GM12864 (cell line): ENCODE measurements around the gene GRPEL1.

Source experiments
- DNase-seq: peaks from one replicate; pipeline ENCODE4 v3.0.0-alpha.2; 2011; ENCODE audit warnings: low read depth
- H3K4me3 ChIP-seq: 2 replicates; pipeline ENCODE4 v1.5.1; 2011; ENCODE audit warnings: mild to moderate bottlenecking, low read depth, low read length, control low read depth
- CTCF ChIP-seq: IDR thresholded peaks from 2 replicates; pipeline ENCODE4 v1.5.1; 2011; ENCODE audit warnings: low read depth, mild to moderate bottlenecking, moderate library complexity, low read length, control low read depth, inconsistent platforms; ENCODE audit errors: missing control alignments

The GRPEL1 gene

GRCh38 chr4:7023486-7023885, 44.4 kb downstream of the GRPEL1 start:
- no peak overlapping the region for H3K4me3 ChIP-seq
- no peak for DNase-seq
- TF ChIP-seq CTCF = no peak

DNA sequence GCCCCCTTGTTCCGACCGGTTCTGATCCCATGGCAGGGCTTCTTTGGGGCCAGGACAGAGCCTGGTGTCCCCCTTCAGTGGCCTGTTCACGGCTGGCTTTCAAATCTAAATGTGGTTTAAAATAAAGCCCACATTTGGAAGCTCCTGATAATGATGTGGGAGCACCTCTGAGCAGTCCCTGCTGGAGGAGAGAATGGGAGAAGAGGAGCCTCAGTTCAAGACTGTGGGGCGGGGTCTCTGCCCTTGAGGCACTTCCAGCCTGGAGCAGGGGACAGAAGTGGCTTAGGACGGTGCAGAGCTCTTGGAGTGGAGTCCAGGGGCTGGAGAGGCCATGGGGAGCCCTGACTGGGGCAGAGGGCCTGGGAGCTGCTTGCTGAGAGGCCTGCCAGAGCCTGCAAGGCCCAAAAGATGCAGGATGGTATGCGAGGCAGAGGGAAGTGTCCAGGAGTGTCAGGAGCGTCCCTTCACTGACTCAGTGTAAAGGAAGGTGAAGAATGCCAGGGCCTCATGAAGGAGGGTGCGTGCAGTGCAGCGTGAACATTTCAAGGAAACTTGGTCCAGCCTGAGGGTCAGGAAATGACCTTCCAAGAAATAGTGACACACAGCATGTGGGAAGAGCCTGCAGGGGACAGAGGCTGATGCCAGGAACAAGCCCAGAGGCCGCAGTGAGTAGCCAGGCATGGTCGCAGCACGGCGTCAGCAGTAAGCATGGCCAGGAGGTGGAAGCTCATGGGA, 45.8 kb downstream of the GRPEL1 start:
- no peak for DNase-seq
- no peak overlapping the region for H3K4me3 ChIP-seq
- no peak for TF ChIP-seq CTCF

GRCh38 chr4:7021355-7021754, 46.5 kb downstream of the GRPEL1 start:
- no peak overlapping the region for H3K4me3 ChIP-seq
- TF ChIP-seq CTCF = no peak
- DNase-seq = no peak

DNA sequence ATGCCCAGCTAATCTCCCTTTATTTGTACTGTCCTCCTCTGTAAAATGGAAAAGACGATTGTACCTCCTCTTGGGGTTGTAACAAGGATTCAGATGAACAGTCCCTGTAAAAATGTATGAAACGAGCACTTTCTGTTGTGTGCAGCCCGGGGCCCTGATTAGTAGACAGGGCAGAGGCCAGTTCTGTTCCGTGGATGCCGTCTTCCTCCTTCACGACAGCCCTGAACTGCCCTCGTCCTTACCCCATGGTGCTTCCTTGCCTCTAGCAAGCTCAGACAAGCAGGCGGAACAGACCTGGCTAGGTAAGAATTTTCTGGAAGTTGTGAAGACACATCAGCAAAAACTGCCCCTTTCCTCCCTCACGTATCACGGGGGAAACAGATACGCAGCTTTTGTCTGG, 47.0 kb downstream of the GRPEL1 start:
- H3K4me3 ChIP-seq = no peak overlapping the region
- no peak for DNase-seq
- TF ChIP-seq CTCF = no peak

DNA sequence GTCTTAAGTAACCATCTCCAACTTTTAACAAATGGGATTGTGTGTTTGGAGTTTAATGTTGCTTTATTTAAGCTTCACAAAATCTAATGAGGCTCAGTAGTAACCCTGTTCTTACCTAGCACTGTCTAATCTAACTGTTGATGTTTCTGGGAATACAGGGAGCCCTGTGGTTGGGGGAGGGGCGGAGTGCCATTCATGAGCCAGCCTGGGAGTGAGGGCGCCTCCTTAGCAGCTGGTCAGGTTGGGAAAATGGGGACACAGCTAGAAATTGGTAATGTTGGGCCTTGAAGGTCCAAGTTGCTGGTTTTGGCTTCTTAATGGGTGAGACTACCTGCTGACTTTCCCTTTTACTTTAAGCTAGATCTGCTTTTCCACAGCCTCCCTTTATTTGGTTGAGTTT, 47.6 kb downstream of the GRPEL1 start:
- no peak overlapping the region for H3K4me3 ChIP-seq
- DNase-seq = no peak
- TF ChIP-seq CTCF = no peak

DNA sequence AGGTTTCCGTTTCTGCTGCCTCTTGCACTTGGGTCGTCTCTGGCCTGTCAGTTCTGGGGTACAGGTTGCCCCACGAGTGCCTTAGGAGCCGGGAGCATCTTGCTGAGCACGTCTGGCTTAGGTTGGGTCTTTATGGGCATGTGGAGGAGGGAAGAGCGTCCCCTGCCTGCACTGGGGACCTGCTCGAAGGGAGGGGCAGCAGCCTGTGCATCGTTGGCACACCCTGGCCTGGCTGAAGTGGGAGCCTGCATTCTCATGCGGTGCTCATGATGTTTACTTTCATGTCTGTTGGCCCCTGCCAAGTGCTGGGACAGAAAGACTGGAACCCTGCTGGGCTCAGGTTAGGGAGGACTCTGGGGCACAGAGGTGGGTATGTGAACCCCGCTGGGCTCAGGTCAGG, 48.5 kb downstream of the GRPEL1 start:
- no peak for TF ChIP-seq CTCF
- DNase-seq = no peak
- H3K4me3 ChIP-seq = no peak overlapping the region

GRCh38 chr4:7018281-7018680, 49.6 kb downstream of the GRPEL1 start:
- no peak overlapping the region for H3K4me3 ChIP-seq
- no peak for DNase-seq
- TF ChIP-seq CTCF = no peak
